Pulmonary artery endothelial cell (primary cell): ENCODE measurements around the gene CD40LG. TPM values are rescaled to one million over a fixed set of nuclear protein-coding genes. Genes with fewer than 3 reads are reported as not detected.

Source experiments
- DNase-seq: peaks from one replicate; pipeline ENCODE4 v3.0.0-alpha.2; 2011; ENCODE audit warnings: low read depth, low spot score
- total RNA-seq: library from RNA; depleted of rRNA; stranded (reverse); fragments of >200 nt; gene quantifications from 2 replicates; pipeline ENCODE4 v1.2.3, GENCODE V29; 2014

The CD40LG gene
- total RNA-seq, result not detected in 2 replicates

- no peak for DNase-seq
Observed at GRCh38 chrX:136647677-136648360, at the start of gene CD40LG. Gene CD40LG, plus strand, starts transcription at chrX:136648158. Its CDS starts 91 bp downstream, at chrX:136648249.

GRCh38 chrX:136598631-136599030 is 49.3 kb upstream of the CD40LG start:
- DNase-seq, result no peak

GRCh38 chrX:136600059-136600458 is 47.9 kb upstream of the CD40LG start:
- DNase-seq, result no peak

GRCh38 chrX:136607236-136607635 is 40.7 kb upstream of the CD40LG start:
- no peak for DNase-seq

- no peak for DNase-seq
Observed at GRCh38 chrX:136608295-136608933, 39.5 kb upstream of the CD40LG start.

DNA sequence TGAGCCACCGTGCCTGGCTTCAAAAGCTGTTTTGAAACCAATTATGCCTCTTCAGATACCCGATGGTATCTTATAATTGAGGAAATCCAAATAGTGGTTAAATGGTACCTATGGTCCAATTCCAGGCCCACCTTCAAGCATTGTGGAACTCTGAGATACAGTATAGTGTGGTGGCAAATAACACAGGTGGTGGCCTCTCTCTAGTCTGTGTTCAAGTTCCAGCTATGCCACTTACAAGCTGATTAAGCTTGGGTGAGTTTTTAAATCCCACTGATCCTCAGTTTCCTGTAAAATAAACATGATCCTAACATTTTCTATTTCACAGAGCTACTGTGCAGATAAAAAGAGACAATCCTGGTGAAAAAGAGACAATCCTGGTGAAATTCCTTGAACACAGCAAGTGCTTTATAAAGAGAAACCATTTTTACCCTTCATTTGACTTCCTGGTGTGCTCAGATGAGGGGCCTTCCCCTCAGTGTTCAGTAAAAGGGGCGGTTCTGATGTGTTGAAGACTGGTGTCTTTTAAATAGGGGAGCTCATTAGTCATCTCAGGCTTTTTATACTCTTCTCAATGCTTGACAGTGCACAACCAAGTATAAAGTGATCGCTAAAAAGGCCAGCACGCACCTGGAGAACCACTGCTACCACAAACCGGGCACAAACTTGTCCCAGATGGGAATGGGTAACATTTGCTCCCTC is 30.8 kb upstream of the CD40LG start:
- no peak for DNase-seq

DNA sequence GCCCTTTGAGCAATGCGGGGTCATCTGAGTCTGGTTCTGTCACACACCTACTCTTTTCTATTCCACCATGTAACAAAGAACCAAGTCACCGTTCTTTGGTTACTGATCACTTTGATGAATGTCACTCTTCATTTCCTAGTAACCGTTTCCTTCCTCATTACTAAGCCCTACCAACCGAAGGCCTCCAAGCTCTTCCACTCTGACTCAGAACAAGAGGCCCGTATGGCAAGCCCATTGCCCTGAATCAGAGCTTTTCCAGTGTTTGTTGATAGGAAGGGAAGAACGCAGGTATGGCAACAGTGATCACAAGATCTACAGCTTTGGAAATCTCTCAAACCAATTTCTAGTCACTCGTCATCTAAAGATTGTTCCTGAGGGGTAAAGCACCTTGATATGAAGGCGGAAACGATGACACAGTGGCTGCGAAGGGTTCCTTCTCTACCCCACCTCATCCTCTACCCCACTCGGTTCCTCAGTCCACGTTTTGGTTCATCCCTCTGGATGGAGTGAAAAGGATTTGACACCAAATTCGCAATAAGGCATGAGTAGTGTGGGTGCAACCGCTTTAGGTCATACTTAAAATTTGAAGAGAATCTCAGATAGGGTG is 28.0 kb upstream of the CD40LG start:
- DNase-seq, result no peak

DNA sequence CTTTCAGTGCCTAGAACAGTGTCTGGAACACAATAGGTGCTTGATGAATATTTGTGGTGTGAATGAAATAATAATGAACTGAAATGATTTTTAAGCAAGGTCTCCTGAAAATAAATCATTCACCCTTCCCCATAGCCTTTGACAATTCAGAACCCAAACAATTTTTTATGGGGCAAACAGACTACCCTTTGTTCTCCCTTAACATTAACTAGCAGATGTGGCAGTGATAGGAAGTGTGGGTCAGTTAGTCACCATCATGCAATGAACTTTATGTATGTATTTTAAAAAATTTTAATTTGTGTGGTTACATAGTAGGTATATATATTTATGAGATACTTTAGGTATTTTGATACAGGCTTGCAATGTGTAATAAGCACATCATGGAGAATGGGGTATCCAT is 27.2 kb upstream of the CD40LG start:
- no peak for DNase-seq

DNA sequence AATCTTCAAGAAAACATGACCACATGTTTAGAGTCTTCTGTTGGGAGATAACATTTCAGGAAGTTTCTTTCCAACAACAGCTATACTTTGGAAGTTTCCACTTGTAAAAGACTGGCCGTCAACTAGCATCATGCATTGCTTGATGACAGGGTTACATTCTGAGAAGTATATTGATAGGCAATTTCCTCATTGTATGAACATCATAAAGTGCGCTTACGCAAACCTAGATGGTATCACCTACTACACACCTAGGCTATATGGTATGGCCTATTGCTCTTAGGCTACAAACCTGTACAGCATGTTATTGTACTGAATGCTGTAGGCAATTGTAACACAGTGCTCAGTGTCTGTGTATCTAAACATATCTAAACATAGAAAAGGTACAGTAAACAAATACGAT is 25.4 kb upstream of the CD40LG start:
- DNase-seq, result no peak

GRCh38 chrX:136623396-136623795 is 24.6 kb upstream of the CD40LG start:
- no peak for DNase-seq

GRCh38 chrX:136625246-136625645 is 22.7 kb upstream of the CD40LG start:
- DNase-seq, result no peak

- no peak for DNase-seq
Observed at GRCh38 chrX:136626237-136626636, 21.7 kb upstream of the CD40LG start.

- DNase-seq, result no peak
Observed at GRCh38 chrX:136626891-136627290, 21.1 kb upstream of the CD40LG start.

DNA sequence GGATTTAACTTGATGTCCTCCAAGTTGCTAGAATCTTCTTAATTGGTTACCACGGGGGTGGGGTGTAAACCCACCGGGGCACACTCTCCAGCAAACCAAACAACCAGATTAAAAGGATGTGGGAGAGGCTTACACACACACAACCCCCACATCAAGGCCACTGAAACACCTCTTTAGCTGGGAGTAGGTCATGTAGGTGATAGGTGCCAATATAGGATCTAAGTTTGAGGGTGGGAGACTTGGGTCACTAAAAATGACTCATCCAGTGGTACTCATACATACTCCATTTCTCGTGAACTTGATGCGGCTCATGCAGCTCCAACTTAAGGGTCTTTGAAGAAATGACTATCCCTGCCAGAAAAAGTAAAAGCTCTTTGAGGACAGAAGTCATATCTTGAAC is 20.5 kb upstream of the CD40LG start:
- DNase-seq, result no peak

DNA sequence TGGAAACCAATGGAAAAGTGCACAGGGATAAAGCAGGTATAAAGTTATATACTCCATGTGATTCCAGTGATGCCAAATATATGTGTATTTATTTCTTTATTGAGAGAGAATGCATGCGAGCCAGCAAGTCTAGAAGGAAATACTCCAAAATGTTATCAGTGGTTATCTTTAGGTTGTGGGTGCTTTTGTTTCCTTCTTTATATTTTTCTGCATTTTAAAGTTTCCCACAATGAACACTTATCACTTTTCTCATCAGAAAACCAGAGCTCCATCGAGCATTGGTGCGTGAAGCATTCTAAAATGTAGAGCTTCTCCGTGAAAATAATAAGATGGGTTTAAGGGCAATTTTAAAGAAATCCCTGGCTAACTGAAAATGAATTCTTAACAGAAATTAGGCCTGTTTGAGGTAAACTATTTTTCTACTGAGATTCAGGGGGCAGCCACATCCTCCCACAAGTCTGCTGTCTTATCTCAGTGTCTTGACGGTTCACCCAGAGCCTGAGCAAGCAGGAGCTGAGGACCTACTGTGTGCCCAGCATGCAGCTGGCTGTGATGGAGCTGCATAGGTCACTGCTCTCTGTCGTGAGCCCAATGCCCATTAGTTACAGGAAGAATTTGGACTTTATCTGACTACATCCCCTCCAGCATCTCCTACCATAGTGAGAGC is 18.7 kb upstream of the CD40LG start:
- DNase-seq, result no peak

- no peak for DNase-seq
Observed at GRCh38 chrX:136630881-136631280, 17.1 kb upstream of the CD40LG start.

- no peak for DNase-seq
Observed at GRCh38 chrX:136635235-136635634, 12.7 kb upstream of the CD40LG start.

DNA sequence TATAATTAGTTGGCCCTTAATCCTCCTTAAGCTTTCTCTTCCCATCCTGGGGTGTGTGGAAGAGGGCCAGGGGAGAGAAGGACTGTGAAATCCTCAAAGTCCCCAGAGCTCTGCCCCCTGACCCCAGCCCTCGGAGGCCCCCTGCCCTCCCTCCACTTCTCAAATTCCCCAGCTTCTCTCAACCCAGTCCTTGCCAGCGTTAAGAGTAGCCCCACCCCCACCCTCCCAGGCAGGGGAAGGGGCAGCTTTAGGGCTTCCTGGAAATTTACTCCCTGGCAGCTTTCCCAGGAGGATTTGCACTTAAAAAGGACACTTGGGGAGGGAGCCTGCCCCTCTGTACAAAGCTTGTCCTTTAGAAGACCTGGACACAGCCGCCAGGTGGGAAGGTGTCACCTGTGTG is 11.8 kb upstream of the CD40LG start:
- DNase-seq, result no peak

DNA sequence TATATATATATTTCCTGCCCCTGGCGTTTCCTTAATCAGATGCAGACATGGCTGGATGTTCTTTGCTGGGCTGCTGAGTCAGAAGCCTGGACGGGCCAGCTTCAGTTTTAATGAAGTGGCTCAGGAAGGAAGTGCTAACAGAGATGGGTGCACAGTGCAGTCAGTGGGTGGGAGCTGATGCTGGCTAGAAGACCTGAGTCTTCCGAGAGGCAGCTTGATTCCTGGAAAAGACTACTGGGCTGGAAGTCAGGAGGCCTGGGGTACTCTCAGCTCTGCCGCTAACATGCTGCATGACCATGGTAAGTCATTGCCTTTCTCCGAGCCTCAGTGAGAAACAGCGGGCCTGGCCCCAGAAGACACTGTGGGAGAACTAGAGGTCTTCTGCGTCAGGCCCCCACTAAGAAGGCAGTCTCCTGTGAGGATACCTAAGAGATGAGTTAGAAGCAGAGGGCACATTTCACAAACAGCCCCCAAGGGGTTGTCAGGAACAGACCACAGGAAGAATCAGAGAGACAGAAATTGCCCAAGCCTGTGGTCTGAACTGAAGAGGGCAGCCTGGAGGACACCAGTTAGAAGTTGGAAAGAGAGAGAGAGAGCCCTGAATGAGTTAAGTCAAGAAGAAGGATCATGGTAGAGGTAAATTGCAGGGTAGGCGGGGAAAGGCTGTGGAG is 8.3 kb upstream of the CD40LG start:
- DNase-seq, result no peak

- DNase-seq, result no peak
Observed at GRCh38 chrX:136643243-136643642, 4.7 kb upstream of the CD40LG start.

DNA sequence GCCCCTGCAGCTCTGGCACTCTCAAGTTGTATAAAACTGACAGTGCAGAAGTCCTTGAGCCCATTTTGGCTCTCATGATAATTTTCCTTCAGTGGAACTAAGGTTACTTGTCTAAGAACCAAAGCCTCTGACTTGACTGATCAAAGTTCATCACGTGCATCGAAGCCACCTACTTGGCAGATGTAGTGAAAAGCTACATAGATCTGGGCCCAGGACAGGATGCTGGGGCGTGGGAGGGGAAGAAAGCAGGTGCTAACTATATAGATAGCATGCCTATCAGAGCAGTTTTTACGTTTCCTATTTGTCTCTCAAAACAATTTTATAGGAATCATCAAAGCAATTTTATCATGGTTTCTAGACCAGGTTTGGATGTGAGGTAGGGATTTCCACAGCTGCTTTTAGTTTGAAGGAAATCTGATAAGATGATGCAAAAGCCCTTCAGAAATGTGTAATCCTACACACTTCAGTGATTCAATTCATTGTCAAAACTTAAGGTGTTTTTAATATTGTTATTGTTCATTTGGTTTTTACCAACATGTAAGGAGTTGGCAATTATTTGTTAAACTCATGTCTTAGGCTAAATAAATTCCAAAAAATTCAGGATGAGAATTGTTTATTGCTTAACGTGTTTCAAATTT is 1.2 kb upstream of the CD40LG start:
- no peak for DNase-seq
